ENCODE measurements around the gene DENND6A.

GRCh38 chr3:57598765-57599360, 94.0 kb downstream of the DENND6A start:
- TF ChIP-seq EZH2 (IDR thresholded peaks at IDR 0.05): no peak
- TF ChIP-seq CTCF (IDR thresholded peaks at IDR 0.05): no peak

Data from neural progenitor cell (in vitro differentiated cells).